ENCODE results near the gene METTL25.

DNA sequence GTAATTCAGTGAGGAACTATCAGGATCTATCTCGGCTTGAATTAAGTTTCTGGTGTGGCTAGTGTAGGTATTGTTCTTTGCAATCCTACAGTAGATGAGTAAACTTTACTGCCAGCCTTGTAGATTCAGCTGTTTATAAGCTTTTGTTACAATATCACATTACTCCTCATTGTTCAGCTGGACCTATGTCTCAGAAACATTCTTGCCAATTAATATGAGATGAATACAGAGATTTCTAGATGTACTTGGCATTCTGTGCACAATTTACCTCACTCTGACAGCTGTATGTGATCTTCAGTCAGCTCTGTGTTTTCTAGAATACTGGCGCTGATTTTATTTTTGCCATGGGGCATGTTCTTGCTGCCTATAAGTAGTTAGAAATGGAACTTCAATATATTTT, 55.7 kb downstream of the METTL25 start:
- TF ChIP-seq CTCF (conservative IDR thresholded peaks at IDR 0.05; ENCODE audit: low read depth, low read length) (no peak), EZH2 (IDR thresholded peaks at IDR 0.05; ENCODE audit: low read length, unreplicated experiment) (no peak)
